ENCODE data around the gene SEPTIN5.

- TF ChIP-seq GATA2 (IDR thresholded peaks at IDR 0.05; ENCODE audit: low read depth, low read length): no peak
- TF ChIP-seq GATA3 (IDR thresholded peaks at IDR 0.05; ENCODE audit: low read depth, low read length): no peak
Measured at GRCh38 chr22:19764636-19765476, 50.6 kb downstream of the SEPTIN5 start.

Data from SH-SY5Y (cell line).